Activated T-cell treated with anti-CD3 and anti-CD28 coated beads for 48 hours (primary cell): ENCODE results near the gene PPFIBP1.
"Not testable (repeated sequence)": the region's sequence is repeated elsewhere in the genome, so short reads cannot be mapped to it uniquely, and the experiment has no call there.

ENCODE experiments used
- DNase-seq: peaks from one replicate; pipeline ENCODE4 v3.0.0-alpha.2; 2020; ENCODE audit warnings: low read depth

The PPFIBP1 gene

GRCh38 chr12:27710592-27711316 is 186.7 kb downstream of the PPFIBP1 start, which contains the start of gene MRPS35:
Gene MRPS35 (plus strand): TSS chr12:27710832. CDS start chr12:27710844, 12 bp downstream.
- DNase-seq = peak; percentile 88

- DNase-seq = peak; percentile 5
Observed at GRCh38 chr12:27711317-27711682, 187.3 kb downstream of the PPFIBP1 start.

- DNase-seq = no peak
Observed at GRCh38 chr12:27711967-27712366, 188.0 kb downstream of the PPFIBP1 start.

DNA sequence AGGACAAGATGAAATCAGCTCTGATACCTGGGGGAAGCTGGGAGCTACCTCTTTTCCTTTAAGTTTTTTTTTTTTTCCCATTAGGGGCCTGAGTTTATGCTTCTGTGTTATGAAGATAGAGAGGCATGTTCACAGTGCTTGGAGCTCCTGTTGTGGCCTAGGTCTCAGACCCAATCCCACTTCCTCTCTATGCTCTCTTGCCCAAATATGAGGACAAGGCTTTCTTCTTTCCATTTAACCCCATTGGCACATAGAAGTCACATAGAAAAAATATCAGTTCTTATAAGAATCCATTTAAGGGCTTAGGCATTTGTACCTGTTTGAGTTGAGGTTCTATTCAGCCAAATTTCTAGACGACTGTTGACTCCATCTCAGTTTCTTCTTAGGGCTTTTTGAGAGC is 199.2 kb downstream of the PPFIBP1 start:
- no peak for DNase-seq

- no peak for DNase-seq
Observed at GRCh38 chr12:27730097-27730588, 206.1 kb downstream of the PPFIBP1 start.

GRCh38 chr12:27732281-27732680 is 208.3 kb downstream of the PPFIBP1 start:
- no peak for DNase-seq

DNA sequence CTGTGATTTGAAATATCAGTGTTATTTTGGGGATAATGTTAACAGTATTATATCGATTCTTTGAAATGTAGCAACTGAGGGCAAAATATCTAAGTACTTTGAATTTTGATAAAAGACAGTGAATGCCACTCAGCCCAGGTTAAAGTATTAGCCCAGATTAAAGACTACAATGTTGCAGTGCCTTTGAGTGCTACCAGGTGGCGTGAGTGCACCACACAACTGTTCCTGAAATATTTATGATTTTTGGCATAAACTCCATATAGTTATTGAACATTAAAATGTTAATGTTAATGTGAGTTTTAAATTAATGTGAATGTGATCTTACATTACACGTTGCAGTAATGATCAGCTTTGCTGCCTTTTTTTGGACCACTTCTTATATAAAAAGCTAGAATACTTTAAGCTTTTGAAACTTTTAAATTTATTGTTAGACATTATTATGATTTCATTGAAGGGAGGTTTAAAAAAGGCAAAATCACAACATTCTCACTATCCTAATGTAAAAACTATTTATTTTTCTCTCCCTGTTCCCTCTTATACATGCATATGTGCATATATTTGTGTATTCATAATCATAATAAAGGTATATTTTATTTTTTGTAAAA is 209.1 kb downstream of the PPFIBP1 start:
- DNase-seq = peak; percentile 6

GRCh38 chr12:27733791-27734190 is 209.8 kb downstream of the PPFIBP1 start:
- DNase-seq = no peak

GRCh38 chr12:27734321-27734720 is 210.3 kb downstream of the PPFIBP1 start:
- not testable (repeated sequence) for DNase-seq

DNA sequence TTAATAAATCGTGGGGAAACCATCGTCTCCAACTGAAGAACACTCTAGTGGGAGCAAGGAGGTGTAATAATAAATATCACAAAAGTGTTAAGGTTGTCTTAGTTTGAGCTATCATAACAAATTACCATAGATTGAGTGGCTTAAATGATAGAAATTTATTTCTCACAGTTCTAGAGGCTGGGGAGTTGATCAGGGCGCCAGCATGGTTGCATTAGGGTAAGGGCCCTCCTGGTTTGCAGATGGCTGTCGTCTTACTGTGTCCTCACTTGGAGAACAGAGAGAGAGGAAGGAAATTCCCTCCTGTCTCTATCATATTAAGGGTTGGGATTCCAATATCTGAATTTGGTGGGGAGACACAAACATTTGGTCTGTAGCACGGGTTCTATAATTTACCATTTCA is 219.6 kb downstream of the PPFIBP1 start:
- no peak for DNase-seq
